Stimulated activated CD8-positive, alpha-beta memory T cell treated with anti-CD3 and anti-CD28 coated beads, Interleukin-15, amount 100 ng/mL, for 24 hours (primary cell): Measurements from ENCODE around the gene MYT1.
"Not testable (repeated sequence)": the region's sequence is repeated elsewhere in the genome, so short reads cannot be mapped to it uniquely, and the experiment has no call there.

Experiments used
- DNase-seq: peaks from one replicate; pipeline ENCODE4 v3.0.0-alpha.2; 2020; ENCODE audit warnings: low read depth

MYT1 gene

GRCh38 chr20:64168381-64169090, 4.3 kb downstream of the MYT1 start:
- DNase-seq = no peak

- DNase-seq = no peak
Observed at GRCh38 chr20:64169091-64169560, 4.9 kb downstream of the MYT1 start.

GRCh38 chr20:64171211-64171610, 7.0 kb downstream of the MYT1 start:
- DNase-seq = no peak

GRCh38 chr20:64173116-64173515, 8.9 kb downstream of the MYT1 start:
- no peak for DNase-seq

GRCh38 chr20:64176551-64176950, 12.3 kb downstream of the MYT1 start:
- no peak for DNase-seq

- DNase-seq = no peak
Observed at GRCh38 chr20:64176971-64177370, 12.7 kb downstream of the MYT1 start.

- no peak for DNase-seq
Observed at GRCh38 chr20:64177384-64177783, 13.1 kb downstream of the MYT1 start.

GRCh38 chr20:64177787-64178186, 13.5 kb downstream of the MYT1 start:
- DNase-seq = no peak

GRCh38 chr20:64178925-64179324, 14.7 kb downstream of the MYT1 start:
- DNase-seq = not testable (repeated sequence)

GRCh38 chr20:64179805-64180204, 15.6 kb downstream of the MYT1 start:
- DNase-seq = no peak

- no peak for DNase-seq
Observed at GRCh38 chr20:64180673-64181072, 16.4 kb downstream of the MYT1 start.

- DNase-seq = no peak
Observed at GRCh38 chr20:64181391-64181790, 17.1 kb downstream of the MYT1 start.

- DNase-seq = no peak
Observed at GRCh38 chr20:64182146-64182865, 18.1 kb downstream of the MYT1 start.

GRCh38 chr20:64183313-64183712, 19.1 kb downstream of the MYT1 start:
- DNase-seq = no peak

- DNase-seq = no peak
Observed at GRCh38 chr20:64184795-64185194, 20.5 kb downstream of the MYT1 start.

GRCh38 chr20:64185276-64185900, 21.1 kb downstream of the MYT1 start:
- DNase-seq = no peak

- no peak for DNase-seq
Observed at GRCh38 chr20:64186071-64186598, 21.9 kb downstream of the MYT1 start.

GRCh38 chr20:64187213-64187612, 23.0 kb downstream of the MYT1 start:
- not testable (repeated sequence) for DNase-seq

GRCh38 chr20:64188091-64188490, 23.8 kb downstream of the MYT1 start:
- no peak for DNase-seq

- DNase-seq = no peak
Observed at GRCh38 chr20:64188682-64189529, 24.7 kb downstream of the MYT1 start.

- DNase-seq = no peak
Observed at GRCh38 chr20:64189530-64189966, 25.3 kb downstream of the MYT1 start.

- no peak for DNase-seq
Observed at GRCh38 chr20:64189986-64190385, 25.7 kb downstream of the MYT1 start.
